HepG2 (cell line): ENCODE results near the gene IFITM10. TPM values are rescaled to one million over a fixed set of nuclear protein-coding genes. Genes with fewer than 3 reads are reported as not detected.
A peak's percentile ranks its signal among the peaks of the same experiment; 100 is the strongest.

Experiments
- CREB3 ChIP-seq: sonication (generic); formaldehyde crosslinking; IDR thresholded peaks from 2 replicates; pipeline ENCODE4 v1.5.0; 2020; ENCODE audit warnings: missing genetic modification reagents
- FOSL1 ChIP-seq: sonication (generic); formaldehyde crosslinking; IDR thresholded peaks from 2 replicates; pipeline ENCODE4 v1.9.0; 2021; ENCODE audit warnings: missing genetic modification reagents, borderline replicate concordance
- FOXJ3 ChIP-seq: sonication (generic); formaldehyde crosslinking; IDR thresholded peaks from 2 replicates; pipeline ENCODE4 v1.4.0; 2020; ENCODE audit warnings: missing genetic modification reagents, mild to moderate bottlenecking, borderline replicate concordance
- HMGXB3 ChIP-seq: sonication (generic); formaldehyde crosslinking; IDR thresholded peaks from 2 replicates; pipeline ENCODE4 v1.4.0; 2020; ENCODE audit warnings: missing genetic modification reagents, borderline replicate concordance
- NFIB ChIP-seq: sonication (generic); formaldehyde crosslinking; IDR thresholded peaks from 2 replicates; pipeline ENCODE4 v1.9.0; 2021; ENCODE audit warnings: missing genetic modification reagents, mild to moderate bottlenecking, borderline replicate concordance
- SIX1 ChIP-seq: sonication (generic); formaldehyde crosslinking; IDR thresholded peaks from 2 replicates; pipeline ENCODE4 v1.4.0; 2020; ENCODE audit warnings: missing genetic modification reagents, borderline replicate concordance
- TBP ChIP-seq: sonication (generic); formaldehyde crosslinking; IDR thresholded peaks from 2 replicates; pipeline ENCODE4 v1.5.0; 2020; ENCODE audit warnings: missing genetic modification reagents
- THYN1 ChIP-seq: sonication (generic); formaldehyde crosslinking; IDR thresholded peaks from 2 replicates; pipeline ENCODE4 v1.8.1; 2023; ENCODE audit warnings: low read depth, mild to moderate bottlenecking, moderate library complexity, missing genetic modification reagents, borderline replicate concordance
- ZBTB7B ChIP-seq: sonication (generic); formaldehyde crosslinking; IDR thresholded peaks from 2 replicates; pipeline ENCODE4 v1.4.0; 2020; ENCODE audit warnings: missing genetic modification reagents
- ZFP1 ChIP-seq: IDR thresholded peaks from 2 replicates; pipeline ENCODE4 v1.6.1; 2016
- ZFP36 ChIP-seq: fragments of 150-350 bp; IDR thresholded peaks from 2 replicates; pipeline ENCODE4 v1.6.1; 2018; ENCODE audit warnings: borderline replicate concordance, low read length, low read depth; ENCODE audit not compliant: partially characterized antibody
- ZNF253 ChIP-seq: sonication (generic); formaldehyde crosslinking; IDR thresholded peaks from 2 replicates; pipeline ENCODE4 v1.8.0; 2022; ENCODE audit warnings: mild to moderate bottlenecking, missing genetic modification reagents, borderline replicate concordance
- ZNF333 ChIP-seq: sonication (generic); formaldehyde crosslinking; IDR thresholded peaks from 2 replicates; pipeline ENCODE4 v1.4.0; 2020; ENCODE audit warnings: mild to moderate bottlenecking, missing genetic modification reagents, borderline replicate concordance
- ZNF644 ChIP-seq: IDR thresholded peaks from 2 replicates; pipeline ENCODE4 v1.6.1; 2016; ENCODE audit warnings: low read depth
- ZSCAN30 ChIP-seq: sonication (generic); formaldehyde crosslinking; IDR thresholded peaks from 2 replicates; pipeline ENCODE4 v1.5.0; 2020; ENCODE audit warnings: mild to moderate bottlenecking, missing genetic modification reagents
- polyA plus RNA-seq, 8 experiments: library from polyadenylated mRNA; depleted of rRNA in 3 of 8; stranded (reverse) in 7 of 8; unstranded in 1 of 8; fragments of >200 nt; fragmentation: Illumina TruSeq in 4 of 8; extraction: Trizol in 4 of 8; gene quantifications; 2 replicates each; pipeline versions ENCODE4 v1.2.1 to v1.2.3, GENCODE V29; 2011 to 2016; ENCODE audit warnings: low read depth in 4 of 8, missing spikeins in 1 of 8, mixed read lengths in 1 of 8; ENCODE audit not compliant: insufficient read depth in 1 of 8
- total RNA-seq, 5 experiments: library from RNA; depleted of rRNA; stranded (reverse); fragments of >200 nt; fragmentation: Illumina TruSeq; extraction: Trizol; gene quantifications; 2 replicates each; pipeline ENCODE4 v1.2.3, GENCODE V29; 2016; ENCODE audit warnings: low read depth in 1 of 5
- TF ChIP-seq, protein P1 (sequence below): sonication (generic); formaldehyde crosslinking; conservative IDR thresholded peaks from 2 replicates; pipeline ENCODE4 v1.8.0; 2022; ENCODE audit warnings: low read depth, missing genetic modification reagents
- TF ChIP-seq, protein P2 (sequence below): sonication (generic); formaldehyde crosslinking; conservative IDR thresholded peaks from 2 replicates; pipeline ENCODE4 v1.4.0; 2020; ENCODE audit warnings: missing genetic modification reagents

Gene IFITM10
- total and polyA plus RNA-seq, 2 of the 13 experiments (the other 11 are each of a cell fraction or from before 2014, with no cell fraction given): 0.09 to 0.13 TPM

GRCh38 chr11:1763796-1764661, 13.6 kb upstream of the IFITM10 start, which contains the start of gene CTSD (continued):
- TF ChIP-seq ZSCAN30 (CRISPR knock-in tag): no peak
- TF ChIP-seq ZNF253 (CRISPR knock-in tag): no peak
- no peak for TF ChIP-seq HMGXB3 (CRISPR knock-in tag)
- TF ChIP-seq ZNF644 (CRISPR knock-in tag): no peak
- no peak for TF ChIP-seq SIX1 (CRISPR knock-in tag)
- TF ChIP-seq, protein P1, sequence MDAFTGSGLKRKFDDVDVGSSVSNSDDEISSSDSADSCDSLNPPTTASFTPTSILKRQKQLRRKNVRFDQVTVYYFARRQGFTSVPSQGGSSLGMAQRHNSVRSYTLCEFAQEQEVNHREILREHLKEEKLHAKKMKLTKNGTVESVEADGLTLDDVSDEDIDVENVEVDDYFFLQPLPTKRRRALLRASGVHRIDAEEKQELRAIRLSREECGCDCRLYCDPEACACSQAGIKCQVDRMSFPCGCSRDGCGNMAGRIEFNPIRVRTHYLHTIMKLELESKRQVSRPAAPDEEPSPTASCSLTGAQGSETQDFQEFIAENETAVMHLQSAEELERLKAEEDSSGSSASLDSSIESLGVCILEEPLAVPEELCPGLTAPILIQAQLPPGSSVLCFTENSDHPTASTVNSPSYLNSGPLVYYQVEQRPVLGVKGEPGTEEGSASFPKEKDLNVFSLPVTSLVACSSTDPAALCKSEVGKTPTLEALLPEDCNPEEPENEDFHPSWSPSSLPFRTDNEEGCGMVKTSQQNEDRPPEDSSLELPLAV (CRISPR knock-in tag): no peak
- no peak for TF ChIP-seq TBP (CRISPR knock-in tag)
- TF ChIP-seq ZFP1: no peak
- TF ChIP-seq FOSL1 (CRISPR knock-in tag): no peak
- TF ChIP-seq NFIB (CRISPR knock-in tag): no peak
- peak; percentile 90 for TF ChIP-seq ZFP36
- TF ChIP-seq CREB3: no peak
- no peak for TF ChIP-seq THYN1 (CRISPR knock-in tag)
- no peak for TF ChIP-seq ZBTB7B (CRISPR knock-in tag)
- no peak for TF ChIP-seq ZNF333 (CRISPR knock-in tag)
- no peak for TF ChIP-seq FOXJ3 (CRISPR knock-in tag)
- TF ChIP-seq, protein P2, sequence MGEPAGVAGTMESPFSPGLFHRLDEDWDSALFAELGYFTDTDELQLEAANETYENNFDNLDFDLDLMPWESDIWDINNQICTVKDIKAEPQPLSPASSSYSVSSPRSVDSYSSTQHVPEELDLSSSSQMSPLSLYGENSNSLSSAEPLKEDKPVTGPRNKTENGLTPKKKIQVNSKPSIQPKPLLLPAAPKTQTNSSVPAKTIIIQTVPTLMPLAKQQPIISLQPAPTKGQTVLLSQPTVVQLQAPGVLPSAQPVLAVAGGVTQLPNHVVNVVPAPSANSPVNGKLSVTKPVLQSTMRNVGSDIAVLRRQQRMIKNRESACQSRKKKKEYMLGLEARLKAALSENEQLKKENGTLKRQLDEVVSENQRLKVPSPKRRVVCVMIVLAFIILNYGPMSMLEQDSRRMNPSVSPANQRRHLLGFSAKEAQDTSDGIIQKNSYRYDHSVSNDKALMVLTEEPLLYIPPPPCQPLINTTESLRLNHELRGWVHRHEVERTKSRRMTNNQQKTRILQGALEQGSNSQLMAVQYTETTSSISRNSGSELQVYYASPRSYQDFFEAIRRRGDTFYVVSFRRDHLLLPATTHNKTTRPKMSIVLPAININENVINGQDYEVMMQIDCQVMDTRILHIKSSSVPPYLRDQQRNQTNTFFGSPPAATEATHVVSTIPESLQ (CRISPR knock-in tag): no peak
